Hepatocyte (in vitro differentiated cells): ENCODE results near the gene RER1. TPM values are rescaled to one million over a fixed set of nuclear protein-coding genes. Genes with fewer than 3 reads are reported as not detected.

Experiments
- DNase-seq: peaks from one replicate; pipeline ENCODE4 v3.0.0-alpha.2; 2016; ENCODE audit warnings: low spot score
- H2AFZ ChIP-seq: fragments of 200-600 bp; sonication (generic); 2 replicates; pipeline ENCODE4 v1.6.0; 2016; ENCODE audit warnings: antibody characterized with exemption, mild to moderate bottlenecking
- H3K27ac ChIP-seq: fragments of 200-600 bp; sonication (generic); 2 replicates; pipeline ENCODE4 v1.5.1; 2016; ENCODE audit warnings: mild to moderate bottlenecking
- H3K27me3 ChIP-seq: fragments of 200-600 bp; sonication (generic); 2 replicates; pipeline ENCODE4 v1.6.1; 2016
- H3K36me3 ChIP-seq: fragments of 200-600 bp; sonication (generic); replicated peaks from 2 replicates; pipeline ENCODE4 v1.5.1; 2016; ENCODE audit warnings: low read depth; ENCODE audit not compliant: insufficient read depth
- H3K4me1 ChIP-seq: fragments of 200-600 bp; sonication (generic); 2 replicates; pipeline ENCODE4 v1.5.1; 2016; ENCODE audit warnings: mild to moderate bottlenecking, moderate library complexity; ENCODE audit not compliant: insufficient read depth
- H3K4me2 ChIP-seq: fragments of 200-600 bp; sonication (generic); 2 replicates; pipeline ENCODE4 v1.6.0; 2016
- H3K4me3 ChIP-seq: fragments of 200-600 bp; sonication (generic); 2 replicates; pipeline ENCODE4 v1.5.1; 2016; ENCODE audit warnings: mild to moderate bottlenecking
- H3K79me2 ChIP-seq: fragments of 200-600 bp; sonication (generic); 2 replicates; pipeline ENCODE4 v1.6.0; 2017; ENCODE audit warnings: mild to moderate bottlenecking
- H3K9me2 ChIP-seq: fragments of 200-600 bp; sonication (generic); replicated peaks from 2 replicates; pipeline ENCODE4 v1.6.0; 2017; ENCODE audit warnings: mild to moderate bottlenecking; ENCODE audit not compliant: insufficient read depth
- H3K9me3 ChIP-seq: fragments of 200-600 bp; sonication (generic); 2 replicates; pipeline ENCODE4 v1.5.1; 2016; ENCODE audit warnings: low read depth, mild to moderate bottlenecking
- H4K20me1 ChIP-seq: fragments of 200-600 bp; sonication (generic); 2 replicates; pipeline ENCODE4 v1.6.0; 2016; ENCODE audit warnings: mild to moderate bottlenecking; ENCODE audit not compliant: insufficient read depth, poor library complexity, severe bottlenecking
- EZH2 ChIP-seq: fragments of 200-600 bp; sonication (generic); IDR thresholded peaks from 2 replicates; pipeline ENCODE4 v1.6.1; 2016; ENCODE audit warnings: antibody characterized with exemption, mild to moderate bottlenecking, borderline replicate concordance
- EZH2phosphoT487 ChIP-seq: fragments of 200-600 bp; sonication (generic); IDR thresholded peaks from one replicate; pipeline ENCODE4 v1.6.1; 2018; ENCODE audit warnings: antibody characterized with exemption, mild to moderate bottlenecking, low read depth, moderate library complexity; ENCODE audit not compliant: unreplicated experiment, severe bottlenecking
- WGBS: methylation state at CpG from one replicate; pipeline ENCODE4 v1.1.6; 2016; ENCODE audit warnings: low lambda C conversion rate; ENCODE audit errors: missing lambda C conversion rate; 5-methylcytosine and 5-hydroxymethylcytosine counted together
- polyA plus RNA-seq: library from polyadenylated mRNA; unstranded; fragments of >200 nt; fragmentation: Nextera tagmentation; extraction: Ambion mirVana; gene quantifications from 2 replicates; pipeline ENCODE4 v1.2.1, GENCODE V29; 2016
- total RNA-seq: library from RNA; depleted of rRNA; stranded (reverse); fragments of >200 nt; gene quantifications from 2 replicates; pipeline ENCODE4 v1.2.3, GENCODE V29; 2014
- TF ChIP-seq, protein P1 (sequence below): fragments of 200-600 bp; sonication (generic); IDR thresholded peaks from 2 replicates; pipeline ENCODE4 v1.5.1; 2016; ENCODE audit warnings: antibody characterized with exemption, mild to moderate bottlenecking; ENCODE audit not compliant: poor library complexity

RER1 gene
- total and polyA plus RNA-seq, 2 experiments from 2014 or later: 123 to 237 TPM

GRCh38 chr1:2348346-2349325 lies 43.0 kb upstream of the RER1 start:
- 96% methylated on average over 42 of the region's 59 CpGs for WGBS
- Histone ChIP-seq H3K27me3 (no peaks in the 10 kb centered on the region), H3K36me3 (no peaks in the 10 kb centered on the region), H2AFZ (no peak overlapping the region), H3K79me2 (no peaks in the 10 kb centered on the region), H3K4me3 (no peak overlapping the region), H4K20me1 (no peaks in the 10 kb centered on the region), H3K4me2 (no peak overlapping the region), H3K4me1 (no peaks in the 10 kb centered on the region), H3K9me3 (no peaks in the 10 kb centered on the region), H3K27ac (no peak overlapping the region), H3K9me2 (no peaks in the 10 kb centered on the region)
- DNase-seq: no peak
- TF ChIP-seq EZH2phosphoT487 (no peak), EZH2 (no peak)
- TF ChIP-seq, protein P1, sequence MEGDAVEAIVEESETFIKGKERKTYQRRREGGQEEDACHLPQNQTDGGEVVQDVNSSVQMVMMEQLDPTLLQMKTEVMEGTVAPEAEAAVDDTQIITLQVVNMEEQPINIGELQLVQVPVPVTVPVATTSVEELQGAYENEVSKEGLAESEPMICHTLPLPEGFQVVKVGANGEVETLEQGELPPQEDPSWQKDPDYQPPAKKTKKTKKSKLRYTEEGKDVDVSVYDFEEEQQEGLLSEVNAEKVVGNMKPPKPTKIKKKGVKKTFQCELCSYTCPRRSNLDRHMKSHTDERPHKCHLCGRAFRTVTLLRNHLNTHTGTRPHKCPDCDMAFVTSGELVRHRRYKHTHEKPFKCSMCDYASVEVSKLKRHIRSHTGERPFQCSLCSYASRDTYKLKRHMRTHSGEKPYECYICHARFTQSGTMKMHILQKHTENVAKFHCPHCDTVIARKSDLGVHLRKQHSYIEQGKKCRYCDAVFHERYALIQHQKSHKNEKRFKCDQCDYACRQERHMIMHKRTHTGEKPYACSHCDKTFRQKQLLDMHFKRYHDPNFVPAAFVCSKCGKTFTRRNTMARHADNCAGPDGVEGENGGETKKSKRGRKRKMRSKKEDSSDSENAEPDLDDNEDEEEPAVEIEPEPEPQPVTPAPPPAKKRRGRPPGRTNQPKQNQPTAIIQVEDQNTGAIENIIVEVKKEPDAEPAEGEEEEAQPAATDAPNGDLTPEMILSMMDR: no peak

GRCh38 chr1:2349806-2350205 lies 41.8 kb upstream of the RER1 start:
- Histone ChIP-seq H2AFZ (no peak overlapping the region), H3K4me2 (no peak overlapping the region), H3K36me3 (no peaks in the 10 kb centered on the region), H3K27me3 (no peaks in the 10 kb centered on the region), H3K4me3 (no peak overlapping the region), H3K9me2 (no peaks in the 10 kb centered on the region), H3K79me2 (no peaks in the 10 kb centered on the region), H3K27ac (no peak overlapping the region), H3K9me3 (no peaks in the 10 kb centered on the region), H3K4me1 (no peaks in the 10 kb centered on the region), H4K20me1 (no peaks in the 10 kb centered on the region)
- no peak for DNase-seq
- 86% methylated on average over 9 of the region's 9 CpGs for WGBS
- TF ChIP-seq EZH2phosphoT487 (no peak), EZH2 (no peak)
- TF ChIP-seq, protein P1: no peak

DNA sequence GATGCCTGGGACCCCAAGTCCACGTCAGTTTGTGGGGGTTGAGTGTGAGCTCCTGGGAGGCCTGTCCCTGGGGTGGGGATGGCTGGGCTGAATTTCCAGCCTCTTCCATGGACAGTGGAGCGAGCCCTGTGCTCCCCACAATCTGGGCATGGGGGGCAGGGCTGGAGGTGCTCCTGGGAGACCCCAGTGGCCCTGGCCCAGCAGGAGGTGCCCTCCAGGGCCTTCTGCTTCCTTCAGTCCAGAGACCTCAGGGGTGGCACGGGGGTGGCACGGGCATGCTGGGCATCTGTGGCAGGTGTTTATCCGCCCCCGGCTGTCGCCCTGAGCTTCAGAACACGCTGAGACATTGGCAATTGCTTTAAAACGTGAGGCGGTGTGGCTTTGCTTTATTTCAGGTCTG lies 41.1 kb upstream of the RER1 start:
- no peaks in the 10 kb centered on the region for H3K79me2 ChIP-seq
- no peak for TF ChIP-seq EZH2phosphoT487
- TF ChIP-seq, protein P1: no peak
- TF ChIP-seq EZH2: no peak
- H3K36me3 ChIP-seq: no peaks in the 10 kb centered on the region
- no peak for DNase-seq
- no peaks in the 10 kb centered on the region for H3K27me3 ChIP-seq
- no peak overlapping the region for H3K27ac ChIP-seq
- H4K20me1 ChIP-seq: no peaks in the 10 kb centered on the region
- no peaks in the 10 kb centered on the region for H3K9me3 ChIP-seq
- H3K4me3 ChIP-seq: no peak overlapping the region
- WGBS: 92% methylated on average over 10 of the region's 10 CpGs
- H3K4me2 ChIP-seq: no peak overlapping the region
- no peaks in the 10 kb centered on the region for H3K9me2 ChIP-seq
- H3K4me1 ChIP-seq: no peaks in the 10 kb centered on the region
- H2AFZ ChIP-seq: no peak overlapping the region
